ENCODE data around the gene CACNA1H.

GRCh38 chr16:1103636-1103980 is 49.3 kb upstream of the CACNA1H start:
- TF ChIP-seq CTCF (IDR thresholded peaks at IDR 0.05; ENCODE audit: low read depth, low read length) = no peak
- no peak for TF ChIP-seq EZH2phosphoT487 (IDR thresholded peaks at IDR 0.05; ENCODE audit: low read depth)

All from OCI-LY3 (cell line).